ENCODE data around the gene SGSM1. TPM values are rescaled to one million over a fixed set of nuclear protein-coding genes. Genes with fewer than 3 reads are reported as not detected.

SGSM1 gene
- total and polyA plus RNA-seq, 2 of the 4 experiments (the other 2 are of a cell fraction): not detected

DNA sequence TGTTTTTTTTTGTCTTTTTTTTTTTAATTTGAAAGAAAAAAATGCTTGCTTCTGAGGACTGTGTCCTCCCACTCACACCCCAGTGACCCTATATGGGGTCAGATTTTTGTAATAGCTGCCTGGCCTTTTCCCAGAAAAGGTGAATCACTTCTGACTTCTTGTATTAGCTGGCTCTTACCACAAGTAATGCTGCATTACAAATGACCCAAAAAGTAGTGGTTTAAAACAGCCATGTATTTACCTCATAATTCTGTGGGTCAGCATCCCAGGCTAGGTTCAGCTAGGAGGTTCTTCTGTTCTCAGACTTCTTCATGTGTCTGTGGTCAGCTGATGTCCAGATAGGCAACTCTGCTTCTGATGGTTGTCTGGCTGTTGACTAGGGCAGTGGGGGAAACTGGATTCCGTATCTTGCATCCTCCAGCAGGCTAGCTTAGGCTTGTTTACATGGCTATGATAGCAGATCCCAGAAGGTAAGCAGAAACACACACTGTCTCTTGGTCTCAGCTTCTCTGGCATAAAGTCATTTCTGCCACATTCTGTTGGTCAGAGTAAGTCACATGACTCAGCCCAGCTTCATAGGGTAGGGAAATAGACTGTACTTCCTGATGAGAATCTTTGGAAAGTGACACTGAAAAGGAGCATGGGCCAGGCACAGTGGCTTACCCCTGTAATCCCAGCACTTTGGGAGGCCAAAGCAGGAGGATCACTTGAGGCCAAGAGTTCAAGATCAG lies 121.0 kb downstream of the SGSM1 start:
- Histone ChIP-seq H3K79me1 (ENCODE audit: low read depth in 1 of 2, low read length in 2 of 2) (no peaks in the 10 kb centered on the region), H2BK20ac (ENCODE audit: low read depth, low read length) (no peak overlapping the region), H2BK120ac (ENCODE audit: low read depth, low read length) (no peak overlapping the region), H2BK5ac (ENCODE audit: low read depth, low read length, poor library complexity, severe bottlenecking) (no peak overlapping the region), H3K36me3 (ENCODE audit: control insufficient read depth, insufficient read depth, low read length) (no peaks in the 10 kb centered on the region), H3K18ac (ENCODE audit: low read depth, low read length) (no peak overlapping the region), H3K56ac (ENCODE audit: extremely low read depth, insufficient read depth, low read length) (no peak overlapping the region), H2AK9ac (replicated peaks; ENCODE audit: low read depth, low read length, poor library complexity) (no peak overlapping the region), H2AFZ (replicated peaks; ENCODE audit: low read length, poor library complexity) (no peak overlapping the region), H4K5ac (ENCODE audit: low read depth, low read length) (no peak overlapping the region), H3K4ac (ENCODE audit: low read depth, low read length) (no peak overlapping the region), H3K4me2 (ENCODE audit: low read depth, low read length) (no peak overlapping the region), H3K23ac (ENCODE audit: low read depth, low read length) (no peak overlapping the region), H3K9ac (ENCODE audit: low read depth, low read length) (no peak overlapping the region), H3K14ac (replicated peaks; ENCODE audit: low read depth, low read length) (no peak overlapping the region), H2AK5ac (ENCODE audit: low read depth, low read length) (no peak overlapping the region), H3K9me3 (ENCODE audit: control insufficient read depth, insufficient read depth, low read length) (no peaks in the 10 kb centered on the region), H3K4me1 (ENCODE audit: control insufficient read depth, insufficient read depth, low read length) (no peaks in the 10 kb centered on the region), H3K27ac (ENCODE audit: insufficient read depth, low read length) (no peak overlapping the region), H4K8ac (ENCODE audit: low read depth in 2 of 2, low read length in 2 of 2) (no peak overlapping the region), H3K27me3 (ENCODE audit: control insufficient read depth, insufficient read depth, low read length) (no peaks in the 10 kb centered on the region), H4K20me1 (ENCODE audit: insufficient read depth, low read length) (no peaks in the 10 kb centered on the region), H3K4me3 (ENCODE audit: insufficient read depth, low read depth, low read length) (no peak overlapping the region), H3K9me1 (ENCODE audit: insufficient read depth, low read length) (no peaks in the 10 kb centered on the region), H4K91ac (ENCODE audit: insufficient read depth, low read depth, low read length) (no peak overlapping the region), H2BK15ac (ENCODE audit: low read depth, low read length) (no peak overlapping the region)
- BruUV-seq (replicated peaks): no TSS peak
- ATAC-seq (ENCODE audit: low read depth) (no peak), DNase-seq (no peak)
- intact Hi-C loops (cut with micrococcal nuclease) (no loop called here), in situ Hi-C loops (cut with MboI; ENCODE audit: low sequenced_read_pairs) (no loop called here), dilution Hi-C loops (cut with HindIII; ENCODE audit: low sequenced_read_pairs, unreplicated experiment) (no loop called here)
- CTCF ChIA-PET: no interaction called here
- TF ChIP-seq, protein P1, sequence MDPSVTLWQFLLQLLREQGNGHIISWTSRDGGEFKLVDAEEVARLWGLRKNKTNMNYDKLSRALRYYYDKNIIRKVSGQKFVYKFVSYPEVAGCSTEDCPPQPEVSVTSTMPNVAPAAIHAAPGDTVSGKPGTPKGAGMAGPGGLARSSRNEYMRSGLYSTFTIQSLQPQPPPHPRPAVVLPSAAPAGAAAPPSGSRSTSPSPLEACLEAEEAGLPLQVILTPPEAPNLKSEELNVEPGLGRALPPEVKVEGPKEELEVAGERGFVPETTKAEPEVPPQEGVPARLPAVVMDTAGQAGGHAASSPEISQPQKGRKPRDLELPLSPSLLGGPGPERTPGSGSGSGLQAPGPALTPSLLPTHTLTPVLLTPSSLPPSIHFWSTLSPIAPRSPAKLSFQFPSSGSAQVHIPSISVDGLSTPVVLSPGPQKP (IDR thresholded peaks at IDR 0.05; ENCODE audit: borderline replicate concordance, low read depth, low read length): no peak
- TF ChIP-seq POLR2A (IDR thresholded peaks at IDR 0.05; ENCODE audit: low read depth, low read length): no peak
- TF ChIP-seq CHD1 (IDR thresholded peaks at IDR 0.05; ENCODE audit: low read depth, low read length): no peak
- no peak for TF ChIP-seq CEBPB (IDR thresholded peaks at IDR 0.05; ENCODE audit: low read depth, low read length)
- no CpG with 5 or more reads among the region's 1 CpG for WGBS, 2 experiments (ENCODE audit: extremely low coverage in 2 of 2, insufficient read length in 1 of 2)
- POLR2A ChIA-PET (ENCODE audit: unreplicated experiment): interaction anchor here (0.5 kb wide), 1 partner anchor 36 kb away, joined by 4 read pairs; no protein-coding TSS in a partner anchor

Measured in IMR-90 (cell line).